Kidney (tissue), 14 donors: Measurements from ENCODE around the gene NSD2. TPM values are rescaled to one million over a fixed set of nuclear protein-coding genes. Genes with fewer than 3 reads are reported as not detected.

Source experiments
- DNase-seq, 5 donors: peaks; one replicate each; pipeline ENCODE4 v3.0.0-alpha.2; 2013 to 2020
- FAIRE-seq: peaks from 2 replicates; lab custom pipeline; 2012; peaks lifted over from hg19 to GRCh38; lab: Jason Lieb, UNC
- H3K27ac ChIP-seq, 2 donors: one replicate each; pipeline ENCODE4 v1.7.0; 2013; ENCODE audit warnings: low read depth in 2 of 2, low read length in 2 of 2, inconsistent platforms in 1 of 2
- H3K27me3 ChIP-seq: one replicate; pipeline ENCODE4 v1.7.1; 2013; ENCODE audit warnings: low read length, inconsistent platforms; ENCODE audit not compliant: control insufficient read depth, insufficient read depth
- H3K36me3 ChIP-seq, 3 donors: one replicate each; pipeline versions ENCODE4 v1.7.0 to v1.7.1; 2013; ENCODE audit warnings: low read length in 3 of 3, control low read depth in 1 of 3, inconsistent platforms in 1 of 3; ENCODE audit not compliant: insufficient read depth in 3 of 3, control insufficient read depth in 2 of 3
- H3K4me1 ChIP-seq, 3 donors: one replicate each; pipeline versions ENCODE4 v1.7.0 to v1.7.1; 2013; ENCODE audit warnings: low read length in 3 of 3, inconsistent platforms in 1 of 3, low read depth in 1 of 3; ENCODE audit not compliant: control insufficient read depth in 2 of 3, insufficient read depth in 2 of 3
- H3K4me3 ChIP-seq, 3 donors: one replicate each; pipeline versions ENCODE4 v1.7.0 to v1.8.1; 2013; ENCODE audit warnings: low read length in 3 of 3, control low read depth in 1 of 3, inconsistent platforms in 1 of 3
- H3K9ac ChIP-seq, 3 donors: one replicate each; pipeline versions ENCODE4 v1.7.0 to v1.7.1; 2013; ENCODE audit warnings: low read length in 3 of 3, control low read depth in 1 of 3, inconsistent platforms in 1 of 3
- H3K9me3 ChIP-seq, 3 donors: one replicate each; pipeline versions ENCODE4 v1.7.0 to v1.7.1; 2013; ENCODE audit warnings: low read length in 3 of 3, control low read depth in 1 of 3, inconsistent platforms in 1 of 3; ENCODE audit not compliant: control insufficient read depth in 2 of 3, insufficient read depth in 1 of 3
- CTCF ChIP-seq: IDR thresholded peaks from 3 replicates; pipeline ENCODE4 v1.5.1; 2012; ENCODE audit warnings: mild to moderate bottlenecking, moderate library complexity, borderline replicate concordance; ENCODE audit not compliant: insufficient read depth; ENCODE audit errors: extremely low read depth
- intact Hi-C: fragments of 100-400 bp; cut with DNase I; formaldehyde crosslinking; loops from one replicate; pipeline ENCODE4 v1.11.1; 2022
- polyA plus RNA-seq: library from polyadenylated mRNA; stranded (reverse); fragments of 350-450 nt; fragmentation: Illumina TruSeq; extraction: RNeasy Lipid Tissue Mini Kit (QIAGEN cat#74804); gene quantifications from one replicate; pipeline ENCODE4 v1.2.3, GENCODE V29; 2014; ENCODE audit warnings: low read depth, low replicate concordance; ENCODE audit not compliant: insufficient read depth
- total RNA-seq: library from RNA; stranded (reverse); fragmentation: NEBNext Ultra II Directional; extraction: Animal tissue kit (Norgen Biotek cat#: 25700); gene quantifications from one replicate; pipeline ENCODE4 v1.2.1, GENCODE V29; 2021
- donor health status: control.
- donor health status: control.
- donor health status: control.
- donor health status: control.
- donor health status: control.
- donor health status: DM: yes; HTN: yes; CAD: no.
- donor health status: Normal renal cell carcinoma (clear cell type).

Gene NSD2
- total and polyA plus RNA-seq, 2 donors from 2014 or later = 5.5 to 51.2 TPM

- H3K9me3 ChIP-seq = no peaks in the 10 kb centered on the region
- no peaks in the 10 kb centered on the region for H3K27me3 ChIP-seq
- DNase-seq (no peak), FAIRE-seq (no peak)
- no peaks in the 10 kb centered on the region for H3K4me1 ChIP-seq
- intact Hi-C loops = no loop called here
- no peak for TF ChIP-seq CTCF
- H3K27ac ChIP-seq = no peak overlapping the region
- no peak overlapping the region for H3K4me3 ChIP-seq
- peaks cover 0 to 5% (median 0%) of the 10 kb centered on the region in 3 donors for H3K36me3 ChIP-seq
- H3K9ac ChIP-seq = no peak overlapping the region
Observed at GRCh38 chr4:1967512-1968149, 96.4 kb downstream of the NSD2 start.

GRCh38 chr4:1968686-1969295 is 97.6 kb downstream of the NSD2 start:
- DNase-seq = no peak
- no peaks in the 10 kb centered on the region for H3K27me3 ChIP-seq
- H3K27ac ChIP-seq = no peak overlapping the region
- H3K9ac ChIP-seq = no peak overlapping the region
- H3K9me3 ChIP-seq = no peaks in the 10 kb centered on the region
- no peaks in the 10 kb centered on the region for H3K4me1 ChIP-seq
- TF ChIP-seq CTCF = no peak
- H3K36me3 ChIP-seq = no peaks in the 10 kb centered on the region
- no peak overlapping the region for H3K4me3 ChIP-seq
- intact Hi-C loops = no loop called here
- no peak for FAIRE-seq

GRCh38 chr4:1969928-1970723 is 98.9 kb downstream of the NSD2 start:
- no peak for DNase-seq
- H3K4me3 ChIP-seq = no peak overlapping the region
- H3K9ac ChIP-seq = no peak overlapping the region
- H3K4me1 ChIP-seq = no peaks in the 10 kb centered on the region
- no peaks in the 10 kb centered on the region for H3K36me3 ChIP-seq
- intact Hi-C loops = no loop called here
- FAIRE-seq = no peak
- no peak for TF ChIP-seq CTCF
- H3K27me3 ChIP-seq = no peaks in the 10 kb centered on the region
- H3K27ac ChIP-seq = no peak overlapping the region
- no peaks in the 10 kb centered on the region for H3K9me3 ChIP-seq
